Upper lobe of left lung (tissue), 4 donors: ENCODE measurements around the gene PGM5.

Source experiments
- POLR2A ChIP-seq, 4 donors: fragments of 450-650 bp; IDR thresholded peaks; one replicate each; pipeline ENCODE4 v1.5.1; 2016 to 2017; ENCODE audit warnings: antibody characterized with exemption in 4 of 4, mild to moderate bottlenecking in 2 of 4
- TF ChIP-seq, protein P1 (sequence below), 6 experiments: fragments of 450-650 bp in 4 of 6; fragments of 200-600 bp in 2 of 6; sonication (generic) in 2 of 6; IDR thresholded peaks; one replicate each; pipeline ENCODE4 v1.5.1; 2016 to 2019; ENCODE audit warnings: antibody characterized with exemption in 6 of 6

DNA sequence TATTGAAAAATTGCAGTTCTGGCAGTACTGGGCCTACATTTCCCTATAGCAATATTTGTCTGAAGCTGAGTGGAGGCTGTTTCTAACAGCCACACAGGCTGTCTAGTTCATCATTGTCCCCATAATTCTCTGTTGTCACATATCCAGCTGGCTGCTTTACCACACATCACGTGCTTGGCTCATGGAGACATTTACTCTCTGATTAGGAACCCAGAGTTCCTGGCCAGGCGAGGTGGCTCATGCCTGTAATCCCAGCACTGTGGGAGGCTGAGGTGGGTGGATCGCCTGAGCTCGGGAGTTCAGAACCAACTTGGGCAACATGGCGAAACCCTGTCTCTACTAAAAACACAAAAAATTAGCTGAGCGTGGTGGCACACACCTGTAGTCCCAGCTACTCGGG is 81.4 kb downstream of the PGM5 start:
- TF ChIP-seq, protein P1, sequence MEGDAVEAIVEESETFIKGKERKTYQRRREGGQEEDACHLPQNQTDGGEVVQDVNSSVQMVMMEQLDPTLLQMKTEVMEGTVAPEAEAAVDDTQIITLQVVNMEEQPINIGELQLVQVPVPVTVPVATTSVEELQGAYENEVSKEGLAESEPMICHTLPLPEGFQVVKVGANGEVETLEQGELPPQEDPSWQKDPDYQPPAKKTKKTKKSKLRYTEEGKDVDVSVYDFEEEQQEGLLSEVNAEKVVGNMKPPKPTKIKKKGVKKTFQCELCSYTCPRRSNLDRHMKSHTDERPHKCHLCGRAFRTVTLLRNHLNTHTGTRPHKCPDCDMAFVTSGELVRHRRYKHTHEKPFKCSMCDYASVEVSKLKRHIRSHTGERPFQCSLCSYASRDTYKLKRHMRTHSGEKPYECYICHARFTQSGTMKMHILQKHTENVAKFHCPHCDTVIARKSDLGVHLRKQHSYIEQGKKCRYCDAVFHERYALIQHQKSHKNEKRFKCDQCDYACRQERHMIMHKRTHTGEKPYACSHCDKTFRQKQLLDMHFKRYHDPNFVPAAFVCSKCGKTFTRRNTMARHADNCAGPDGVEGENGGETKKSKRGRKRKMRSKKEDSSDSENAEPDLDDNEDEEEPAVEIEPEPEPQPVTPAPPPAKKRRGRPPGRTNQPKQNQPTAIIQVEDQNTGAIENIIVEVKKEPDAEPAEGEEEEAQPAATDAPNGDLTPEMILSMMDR (IDR thresholded peaks at IDR 0.05), result no peak
- TF ChIP-seq POLR2A (IDR thresholded peaks at IDR 0.05), result no peak
